NCI-H2196 (cell line): ENCODE data around the gene MCHR1.

Experiments used
- DNase-seq: peaks from one replicate; lab custom pipeline; 2025; ENCODE audit not compliant: unreplicated experiment; lab: John Stamatoyannopoulos, UW

The MCHR1 gene

DNA sequence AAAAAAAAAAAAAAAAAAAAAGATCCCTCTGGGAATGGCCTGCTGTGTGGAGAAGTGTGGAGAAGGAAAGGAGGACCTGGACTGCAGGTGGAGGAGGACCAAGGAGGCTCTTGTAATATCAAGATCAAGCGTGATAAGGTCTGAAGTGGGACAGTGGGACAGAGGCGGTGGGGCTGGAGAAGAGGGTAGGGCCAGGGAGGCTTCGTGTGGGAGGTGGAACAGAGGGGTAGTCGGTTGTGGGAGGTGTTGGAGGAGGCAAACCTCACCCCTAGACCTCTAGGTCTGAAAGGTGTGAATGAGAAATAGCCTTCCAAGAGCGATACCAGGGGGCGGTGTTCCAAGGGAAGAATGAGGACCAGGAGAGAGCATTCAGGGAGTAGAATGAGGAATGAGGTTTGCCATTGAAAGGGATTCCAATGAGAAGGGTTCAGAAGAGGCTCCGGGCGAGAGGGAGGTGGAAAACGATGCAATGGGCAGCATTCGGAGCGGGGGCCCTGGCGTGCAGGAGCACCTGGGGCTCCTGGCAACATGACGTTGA lies 44.2 kb downstream of the MCHR1 start:
- DNase-seq: no peak

DNA sequence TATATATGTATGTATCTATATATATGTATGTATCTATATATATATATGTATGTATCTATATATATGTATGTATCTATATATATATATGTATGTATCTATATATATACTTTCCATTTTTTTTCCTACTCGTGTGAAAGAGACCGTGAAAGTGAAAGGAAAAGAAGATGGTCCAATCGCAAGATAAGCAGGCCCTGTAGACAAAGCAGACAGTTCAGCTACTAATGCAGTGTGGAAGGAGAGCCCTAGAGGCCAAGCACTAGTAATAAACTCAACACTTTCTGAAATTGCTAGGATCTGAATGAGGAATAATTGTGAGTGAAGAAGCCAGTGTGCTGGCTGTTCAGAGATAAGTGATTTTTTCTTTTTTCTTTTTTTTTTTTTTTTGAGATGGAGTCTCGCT lies 47.2 kb downstream of the MCHR1 start:
- no peak for DNase-seq

DNA sequence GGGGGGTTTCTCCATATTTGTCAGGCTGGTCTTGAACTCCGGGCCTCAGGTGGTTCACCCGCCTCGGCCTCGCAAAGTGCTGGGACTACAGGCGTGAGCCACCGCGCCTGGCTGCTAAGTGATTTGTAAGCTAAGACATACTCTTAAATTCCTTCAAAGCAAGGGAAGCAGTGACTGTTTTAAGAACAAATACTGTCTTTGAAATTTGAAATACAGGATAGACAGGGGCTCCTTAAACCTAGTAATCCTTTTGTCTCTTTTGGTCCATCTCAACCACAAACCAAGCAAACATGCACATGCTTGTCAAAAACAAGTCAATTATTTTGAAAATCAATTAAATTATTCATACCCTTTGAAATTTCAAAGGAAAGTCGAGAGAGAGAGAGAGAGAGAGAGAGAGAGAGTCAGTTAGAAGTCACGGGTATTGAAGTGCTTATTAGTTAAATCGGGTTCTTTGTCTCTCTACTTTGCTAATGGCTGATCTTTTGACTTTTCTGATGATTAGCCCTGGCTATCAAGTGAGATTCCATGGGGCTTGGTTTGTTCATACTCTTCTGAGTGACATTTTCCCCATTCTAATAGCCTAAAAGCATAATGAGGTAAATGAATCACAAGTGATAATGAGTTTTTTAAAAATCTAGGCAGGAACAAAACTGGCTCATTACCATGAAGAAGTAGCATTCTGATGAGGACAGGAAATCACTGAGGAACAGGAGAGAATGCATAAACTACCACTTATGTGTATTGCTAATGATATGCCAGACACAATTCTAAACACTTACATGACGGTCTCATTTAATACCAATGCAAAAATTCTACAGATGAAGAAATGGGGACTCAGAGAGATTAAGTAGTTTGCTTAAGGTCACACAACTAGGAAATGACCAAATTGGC lies 48.0 kb downstream of the MCHR1 start:
- no peak for DNase-seq

DNA sequence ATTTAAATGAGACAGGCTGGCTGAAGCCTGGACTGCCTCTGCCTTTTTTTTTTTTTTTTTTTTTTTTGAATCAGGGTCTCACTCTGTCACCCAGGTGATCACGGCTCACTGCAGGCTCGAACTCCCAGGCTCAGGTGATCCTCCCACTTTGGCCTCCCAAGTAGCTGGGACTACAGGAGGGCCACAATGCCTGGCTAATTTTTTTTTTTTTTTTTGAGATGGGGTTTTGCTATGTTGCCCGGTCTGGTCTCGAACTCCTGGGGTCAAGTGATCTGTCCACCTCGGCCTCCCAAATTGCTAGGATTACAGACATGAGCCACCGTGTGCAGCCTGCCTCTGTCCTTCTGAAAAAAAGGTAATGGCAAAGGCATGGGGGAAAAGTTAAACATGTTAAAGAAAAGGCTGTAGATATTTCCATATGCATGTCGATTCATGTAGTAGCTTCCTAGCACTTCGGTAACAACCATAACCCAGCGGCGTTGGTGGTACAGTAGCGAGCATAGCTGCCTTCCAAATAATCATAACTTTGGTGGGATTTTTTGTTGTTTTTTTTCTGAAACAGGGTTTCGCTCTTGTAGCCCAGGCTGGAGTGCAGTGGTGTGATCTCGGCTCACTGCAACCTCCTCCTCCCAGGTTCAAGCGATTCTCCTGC lies 48.8 kb downstream of the MCHR1 start:
- DNase-seq: no peak

DNA sequence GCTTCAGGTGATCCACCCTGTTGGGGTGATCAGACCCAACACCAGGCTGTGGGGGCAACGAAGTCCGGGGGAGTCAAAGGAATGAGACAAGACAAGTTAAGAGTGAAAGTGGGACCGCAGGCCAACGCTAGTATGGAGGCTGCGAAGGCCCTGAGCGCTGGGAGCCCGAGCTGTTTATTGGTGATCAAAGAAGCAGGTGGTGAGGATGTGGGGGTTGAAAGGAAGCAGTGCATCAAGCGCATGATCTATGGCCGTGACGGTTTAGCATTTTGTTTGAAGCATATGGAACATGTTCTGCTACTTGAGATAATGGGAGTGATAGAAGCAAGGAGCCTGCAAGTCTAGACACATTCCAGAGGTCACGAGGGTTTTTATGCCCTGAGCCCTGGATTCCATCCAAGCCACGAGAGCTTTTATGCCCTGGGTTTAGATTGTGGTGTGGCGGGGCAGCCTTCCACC lies 49.5 kb downstream of the MCHR1 start:
- peak; percentile 23 for DNase-seq

DNA sequence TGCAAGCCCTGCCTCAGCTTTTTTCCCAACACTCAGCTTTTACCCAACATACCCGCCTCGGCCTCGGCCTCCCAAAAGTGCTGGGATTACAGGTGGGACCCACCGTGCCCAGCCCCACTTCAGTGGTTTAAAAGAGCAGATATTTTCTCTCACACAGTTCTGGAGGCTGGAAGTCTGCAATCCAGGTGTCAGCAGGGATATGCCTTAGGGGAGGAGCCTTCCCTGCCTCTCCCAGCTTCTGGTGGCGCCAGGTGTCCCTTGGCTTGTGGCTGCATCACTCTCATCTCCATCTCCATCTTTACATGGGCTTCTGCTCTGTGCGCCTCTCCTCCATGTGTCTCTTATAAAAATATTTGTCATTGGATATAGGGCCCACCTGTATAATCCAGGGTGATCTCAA lies 50.0 kb downstream of the MCHR1 start:
- no peak for DNase-seq
